Bone marrow (tissue), 2 donors: ENCODE data around the gene SNTB2.
A peak's percentile ranks its signal among the peaks of the same experiment; 100 is the strongest.
"Not testable (repeated sequence)": the region's sequence is repeated elsewhere in the genome, so short reads cannot be mapped to it uniquely, and the experiment has no call there.

Source experiments
- DNase-seq, 2 donors: peaks; one replicate each; lab custom pipeline; 2025; lab: John Stamatoyannopoulos, UW

Gene SNTB2

DNA sequence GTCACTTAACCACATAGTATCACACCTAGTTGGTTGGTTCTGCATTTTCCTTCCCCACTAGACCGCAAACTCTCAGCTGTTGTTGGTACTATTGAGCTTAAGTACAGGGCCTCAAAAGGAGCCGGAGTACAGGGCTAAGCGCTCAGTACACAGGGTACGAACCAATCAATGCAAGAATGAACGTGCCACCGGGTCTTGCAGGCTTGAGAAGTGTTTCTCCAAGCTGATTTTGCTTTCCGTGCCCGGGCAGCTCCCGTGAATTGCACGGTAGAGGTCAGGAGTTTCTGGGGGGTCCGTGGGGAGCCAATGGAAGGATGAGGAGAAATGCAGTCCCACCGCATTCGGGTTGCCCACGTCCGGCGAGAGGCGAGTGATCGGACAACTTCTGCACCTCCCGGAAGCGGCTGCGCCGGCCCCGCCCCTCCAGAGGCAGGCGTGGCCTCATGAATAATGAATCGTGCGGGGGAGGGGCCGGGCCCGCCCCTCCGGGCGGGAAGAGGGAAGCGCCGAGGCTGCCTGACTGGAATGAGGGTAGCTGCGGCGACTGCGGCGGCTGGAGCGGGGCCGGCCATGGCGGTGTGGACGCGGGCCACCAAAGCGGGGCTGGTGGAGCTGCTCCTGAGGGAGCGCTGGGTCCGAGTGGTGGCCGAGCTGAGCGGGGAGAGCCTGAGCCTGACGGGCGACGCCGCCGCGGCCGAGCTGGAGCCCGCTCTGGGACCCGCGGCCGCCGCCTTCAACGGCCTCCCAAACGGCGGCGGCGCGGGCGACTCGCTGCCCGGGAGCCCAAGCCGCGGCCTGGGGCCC is at the start of gene SNTB2:
TSS of gene SNTB2 (plus strand) at position 523 of the 804 bp plus-strand sequence. CDS start at position 526, 3 bp downstream.
- DNase-seq: peak; percentile 55 to 65

DNA sequence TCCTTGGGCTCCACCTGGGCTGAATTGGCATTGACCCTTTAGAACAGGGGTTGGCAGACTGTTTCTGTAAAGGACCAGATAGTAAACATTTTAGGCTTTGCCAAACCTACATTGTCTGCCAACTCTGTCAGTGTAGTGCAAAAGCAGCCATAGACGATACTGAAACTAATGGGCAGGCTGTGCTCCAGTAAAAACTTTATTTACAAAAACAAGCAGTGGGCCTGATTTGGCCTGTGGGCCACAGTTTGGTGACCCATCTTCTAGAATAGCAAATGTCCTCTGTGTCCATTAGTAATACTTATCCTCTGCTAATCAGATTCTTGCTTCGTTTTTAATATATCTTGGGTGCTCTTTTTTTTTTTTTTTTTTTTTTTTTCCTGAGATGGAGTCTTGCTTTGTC is 48.4 kb upstream of the SNTB2 start:
- DNase-seq: no peak

DNA sequence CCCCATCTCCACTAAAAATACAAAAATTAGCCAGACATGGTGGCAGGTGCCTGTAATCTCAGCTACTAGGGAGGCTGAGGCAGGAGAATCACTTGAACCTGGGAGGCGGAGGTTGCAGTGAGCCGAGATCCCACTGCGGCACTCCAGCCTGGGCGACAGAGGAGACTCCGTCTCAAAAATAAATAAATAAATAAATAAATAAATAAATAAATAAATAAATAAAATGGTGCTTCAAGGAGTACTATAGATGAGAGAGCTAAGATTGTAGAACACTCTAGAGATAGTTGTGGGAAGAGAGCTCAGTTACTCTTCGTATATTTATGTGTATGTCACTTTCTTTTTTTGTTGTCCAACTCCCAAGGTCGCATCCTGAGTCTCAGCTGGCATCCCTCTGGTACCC is 47.5 kb upstream of the SNTB2 start:
- DNase-seq: not testable (repeated sequence)

DNA sequence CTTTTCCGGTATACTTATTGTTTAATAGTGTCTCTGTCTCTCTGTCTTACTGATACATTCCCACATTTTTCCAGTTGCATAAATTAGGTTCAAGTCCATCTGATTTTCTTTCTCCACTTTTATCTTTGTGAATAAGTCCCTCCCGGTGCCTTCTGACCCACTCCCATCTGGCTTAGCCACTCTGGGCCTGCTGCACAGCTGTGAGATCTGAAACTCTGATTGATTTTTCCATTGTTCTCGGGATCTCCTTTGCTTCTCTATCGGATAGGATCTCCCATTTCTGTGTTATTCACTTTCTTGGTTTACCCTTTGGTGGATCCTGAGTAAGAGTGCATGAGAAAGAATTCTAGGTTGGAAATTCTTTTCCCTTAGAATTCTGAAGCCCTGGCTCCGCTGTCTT is 46.0 kb upstream of the SNTB2 start:
- DNase-seq: no peak

DNA sequence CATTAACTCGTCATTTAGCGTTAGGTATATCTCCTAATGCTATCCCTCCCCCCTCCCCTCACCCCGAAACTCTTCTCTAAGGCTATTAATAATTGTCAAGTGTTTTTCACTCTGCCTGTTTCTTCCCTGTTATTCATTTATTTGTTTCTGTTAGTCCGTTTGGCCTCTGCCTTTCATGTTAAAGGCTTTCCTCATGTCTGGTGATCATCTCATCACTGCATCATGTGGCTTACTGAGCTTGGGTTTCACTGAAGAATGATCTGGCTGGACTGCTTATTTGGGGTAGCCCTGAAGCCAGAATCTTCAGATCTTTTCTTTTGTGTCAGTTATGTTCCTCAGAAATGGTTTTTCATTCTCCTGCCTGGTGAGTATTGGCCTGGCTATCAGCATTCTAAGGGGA is 45.0 kb upstream of the SNTB2 start:
- no peak for DNase-seq

DNA sequence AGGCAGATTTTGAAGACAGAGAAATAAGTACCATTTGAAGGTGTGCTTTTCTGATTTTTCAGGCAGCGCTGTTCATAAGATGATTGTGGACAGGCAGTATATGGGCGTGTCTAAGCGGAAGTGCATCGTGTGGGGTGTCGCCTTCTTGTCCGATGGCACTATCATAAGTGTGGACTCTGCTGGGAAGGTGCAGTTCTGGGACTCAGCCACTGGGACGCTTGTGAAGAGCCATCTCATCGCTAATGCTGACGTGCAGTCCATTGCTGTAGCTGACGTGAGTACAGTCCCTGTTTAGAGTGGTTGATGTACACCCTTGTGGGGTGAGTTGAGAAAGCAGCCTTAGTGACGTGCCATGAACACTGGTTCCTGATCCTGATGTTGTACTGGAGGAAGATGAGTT is 43.8 kb upstream of the SNTB2 start:
- no peak for DNase-seq

DNA sequence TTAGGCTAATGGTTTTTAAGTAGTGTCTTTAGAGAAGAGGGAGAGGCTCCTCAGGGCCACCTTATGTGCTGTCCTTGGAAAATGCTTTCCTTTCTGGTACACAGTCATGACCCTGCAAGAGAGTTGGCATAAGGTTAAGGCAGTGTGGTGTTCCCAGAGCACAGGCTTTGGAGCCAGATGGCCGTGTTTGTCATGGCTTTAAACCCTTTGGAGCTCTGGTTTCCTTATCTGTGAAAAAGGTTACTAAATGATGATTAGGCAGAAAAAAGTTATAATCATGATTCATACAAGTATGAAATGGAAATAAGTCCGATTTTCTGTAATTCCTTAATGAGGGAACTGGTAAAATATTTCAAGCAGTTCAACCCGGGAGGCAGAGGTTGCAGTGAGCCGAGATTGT is 41.3 kb upstream of the SNTB2 start:
- DNase-seq: no peak

DNA sequence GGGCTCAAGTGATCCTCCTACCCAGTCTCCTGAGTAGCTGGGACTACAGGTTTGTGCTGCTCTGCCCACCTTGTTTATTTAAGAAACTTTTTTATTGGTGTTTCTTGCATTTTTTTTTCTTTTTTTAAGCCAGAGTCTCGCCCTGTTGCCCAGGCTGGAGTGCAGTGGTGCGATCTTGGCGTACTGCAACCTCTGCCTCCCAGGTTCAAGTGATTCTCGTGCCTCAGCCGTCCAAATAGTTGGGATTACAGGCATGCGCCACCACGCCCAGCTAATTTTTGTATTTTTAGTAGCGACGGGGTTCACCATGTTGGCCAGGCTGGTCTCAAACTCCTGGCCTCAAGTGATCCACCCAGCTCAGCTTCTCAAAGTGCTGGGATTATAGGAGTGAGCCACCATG is 37.3 kb upstream of the SNTB2 start:
- DNase-seq: not testable (repeated sequence)

DNA sequence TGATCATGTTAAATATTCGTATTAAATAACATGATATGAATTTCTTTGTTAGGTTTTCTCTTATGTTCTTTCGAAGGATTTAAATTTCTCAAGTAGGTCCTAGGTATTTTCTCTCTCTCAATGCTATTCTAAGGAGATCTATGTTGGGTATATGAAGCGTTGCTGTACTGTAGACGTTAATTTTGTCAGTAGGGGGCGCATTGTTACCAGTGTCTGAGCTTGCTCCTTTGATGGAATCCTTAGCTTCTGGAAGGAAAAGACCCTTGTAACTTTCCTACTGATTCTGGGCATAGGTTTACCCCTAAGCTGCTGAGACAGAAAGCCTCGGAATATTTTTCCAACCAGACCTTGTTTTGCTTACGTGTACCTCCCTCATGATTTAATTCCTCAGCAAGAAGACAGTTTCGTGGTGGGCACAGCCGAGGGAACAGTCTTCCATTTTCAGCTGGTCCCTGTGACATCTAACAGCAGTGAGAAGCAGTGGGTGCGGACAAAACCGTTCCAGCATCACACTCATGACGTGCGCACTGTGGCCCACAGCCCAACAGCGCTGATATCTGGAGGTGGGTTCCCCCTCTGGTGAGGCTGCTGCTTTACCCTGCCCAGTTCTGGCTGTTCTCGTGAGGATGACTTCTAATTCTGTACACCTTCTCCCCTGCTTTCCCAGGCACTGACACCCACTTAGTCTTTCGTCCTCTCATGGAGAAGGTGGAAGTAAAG is 36.7 kb upstream of the SNTB2 start:
- DNase-seq: peak in 1 of 2 donors; percentile 72

DNA sequence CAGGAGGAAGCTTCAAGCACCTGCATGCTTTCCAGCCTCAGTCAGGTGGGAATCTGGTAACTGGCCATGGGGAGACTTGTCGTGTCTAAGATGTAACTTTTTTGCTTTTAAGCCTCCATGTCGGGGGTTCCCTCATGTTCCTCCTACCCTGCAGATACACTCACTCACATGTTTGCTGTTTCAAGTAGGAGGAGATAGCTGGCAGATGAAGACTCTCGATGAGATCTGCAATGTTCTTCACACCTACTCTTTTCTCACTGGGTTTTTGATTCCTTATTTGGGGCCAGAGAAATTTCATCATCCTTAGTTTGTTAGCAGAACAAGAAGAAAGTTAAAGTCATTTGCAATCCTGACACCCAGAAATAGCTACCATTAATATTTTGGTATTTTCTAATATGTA is 29.8 kb upstream of the SNTB2 start:
- DNase-seq: no peak

DNA sequence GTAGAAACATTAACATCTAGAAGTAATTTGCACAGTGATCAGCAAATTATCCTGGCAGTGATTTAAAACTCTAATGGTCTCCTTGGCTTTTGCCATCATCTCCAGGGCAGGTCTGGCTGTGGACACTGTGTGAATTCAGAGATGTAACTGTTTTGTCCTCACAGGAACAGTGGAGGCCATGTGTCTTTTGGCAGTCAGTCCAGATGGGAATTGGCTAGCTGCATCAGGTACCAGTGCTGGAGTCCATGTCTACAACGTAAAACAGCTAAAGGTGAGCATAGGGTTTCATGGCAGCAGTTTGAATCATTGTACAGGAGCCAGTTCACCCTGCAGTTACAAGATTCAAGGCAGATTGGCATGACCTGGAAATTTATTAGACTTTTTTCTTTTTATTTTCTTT is 26.8 kb upstream of the SNTB2 start:
- no peak for DNase-seq

DNA sequence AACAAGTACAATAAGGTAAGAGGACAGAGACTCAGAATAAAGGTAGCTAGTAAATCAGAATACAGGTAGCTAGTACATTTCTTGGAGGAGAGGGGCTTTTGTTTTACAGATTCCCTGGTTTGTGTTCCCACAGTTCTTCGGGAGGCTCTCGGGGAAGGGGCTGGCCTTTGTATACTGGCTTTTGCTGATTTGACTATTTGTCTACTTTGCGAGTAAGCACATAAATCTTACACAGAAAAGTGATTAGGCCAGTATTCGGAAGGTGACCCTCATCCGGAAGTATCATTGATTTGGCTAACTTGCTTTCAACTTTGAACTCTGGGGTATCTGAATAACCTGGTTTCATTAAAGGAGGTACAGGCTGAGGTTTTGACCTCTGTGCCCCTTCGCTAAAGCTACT is 21.4 kb upstream of the SNTB2 start:
- no peak for DNase-seq

DNA sequence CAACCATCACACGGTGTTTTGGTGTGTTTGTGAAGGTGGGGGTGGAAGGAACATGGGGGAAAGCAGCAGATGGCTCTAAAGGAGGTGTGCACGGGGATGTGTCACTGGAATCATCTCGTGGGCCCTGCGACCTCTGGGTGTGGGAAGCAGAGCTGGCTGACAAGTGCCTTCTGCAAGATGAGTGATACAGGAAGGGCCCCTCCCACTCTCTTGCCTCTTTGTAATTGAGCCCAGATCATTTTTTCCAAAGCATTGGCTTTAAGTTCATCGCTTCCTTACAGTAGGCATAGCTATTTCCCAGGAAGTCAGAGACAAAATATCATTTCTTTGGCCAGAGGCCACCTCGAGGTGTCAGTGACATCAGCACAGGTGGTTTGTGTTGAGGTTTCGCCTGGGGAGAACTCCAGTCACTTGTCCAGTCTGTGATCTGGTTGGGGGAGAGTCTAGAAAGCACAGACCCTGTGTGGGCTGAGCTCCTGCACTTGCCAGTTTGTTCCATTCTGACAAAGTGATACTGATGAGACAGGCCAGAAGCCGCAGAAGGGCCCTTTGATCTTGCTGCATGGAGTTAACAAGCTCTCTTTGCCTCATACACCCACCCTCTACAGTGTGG is 20.6 kb upstream of the SNTB2 start:
- DNase-seq: no peak

DNA sequence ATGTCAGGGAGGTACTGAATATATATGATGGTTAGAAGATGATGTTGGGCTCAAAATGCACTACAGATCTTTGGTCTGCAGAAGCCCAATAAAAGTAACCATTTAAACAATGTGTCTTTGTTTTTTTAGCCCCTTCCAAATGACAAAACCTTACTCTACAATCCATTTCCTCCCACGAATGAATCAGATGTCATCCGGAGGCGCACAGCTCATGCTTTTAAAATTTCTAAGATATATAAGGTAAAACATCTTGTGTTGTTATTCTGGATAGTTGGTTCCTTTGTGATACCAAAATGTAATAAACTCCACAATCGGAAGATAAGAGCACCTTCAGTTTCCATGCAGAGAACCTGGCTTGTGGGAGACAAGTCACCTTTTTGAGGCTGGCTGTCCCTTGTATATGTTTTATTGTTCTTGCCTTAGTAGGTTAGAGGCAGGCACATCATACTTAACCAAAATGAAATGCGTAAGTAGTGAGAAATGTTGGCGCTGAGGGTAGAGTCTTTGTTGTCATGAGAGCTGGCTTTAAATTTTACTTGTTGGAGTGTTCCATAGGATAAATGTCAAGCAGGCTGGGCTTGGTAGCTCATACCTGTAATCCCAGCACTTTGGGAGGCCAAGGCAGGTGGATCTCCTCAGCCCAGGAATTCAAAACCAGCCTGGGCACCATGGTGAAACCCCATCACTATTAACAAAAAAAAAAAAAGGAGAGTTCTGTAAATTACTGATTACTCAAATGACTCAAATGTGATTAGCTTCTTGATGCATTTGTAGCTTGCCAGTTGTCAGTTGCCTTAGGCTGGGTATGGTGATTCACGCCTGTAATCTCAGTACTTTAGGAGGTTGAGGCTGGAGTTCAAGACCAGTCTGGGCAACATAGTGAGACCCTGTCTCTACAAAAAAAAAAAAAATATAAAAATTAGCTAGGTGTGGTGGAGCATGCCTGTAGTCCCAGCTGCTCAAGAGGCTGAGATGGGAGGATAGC is 19.7 kb upstream of the SNTB2 start:
- no peak for DNase-seq

DNA sequence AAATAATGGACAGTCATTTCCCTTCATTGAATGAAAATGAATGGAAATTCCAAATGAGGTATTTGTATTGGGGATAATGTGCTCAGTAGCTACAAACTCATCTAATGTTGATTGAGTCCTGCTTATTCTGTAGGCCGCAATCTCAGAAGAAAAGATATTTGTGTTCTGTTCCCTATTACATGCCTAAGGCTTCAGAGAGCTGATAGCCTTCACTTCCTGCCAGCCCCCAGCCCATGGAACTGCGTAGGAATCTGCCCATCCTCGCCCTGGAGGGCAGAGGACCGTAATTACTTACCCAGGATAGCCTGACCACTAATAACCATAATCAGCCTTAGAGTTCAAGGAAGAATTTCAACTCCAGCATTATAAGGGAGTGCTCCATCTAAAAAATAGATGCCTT is 17.9 kb upstream of the SNTB2 start:
- DNase-seq: no peak

DNA sequence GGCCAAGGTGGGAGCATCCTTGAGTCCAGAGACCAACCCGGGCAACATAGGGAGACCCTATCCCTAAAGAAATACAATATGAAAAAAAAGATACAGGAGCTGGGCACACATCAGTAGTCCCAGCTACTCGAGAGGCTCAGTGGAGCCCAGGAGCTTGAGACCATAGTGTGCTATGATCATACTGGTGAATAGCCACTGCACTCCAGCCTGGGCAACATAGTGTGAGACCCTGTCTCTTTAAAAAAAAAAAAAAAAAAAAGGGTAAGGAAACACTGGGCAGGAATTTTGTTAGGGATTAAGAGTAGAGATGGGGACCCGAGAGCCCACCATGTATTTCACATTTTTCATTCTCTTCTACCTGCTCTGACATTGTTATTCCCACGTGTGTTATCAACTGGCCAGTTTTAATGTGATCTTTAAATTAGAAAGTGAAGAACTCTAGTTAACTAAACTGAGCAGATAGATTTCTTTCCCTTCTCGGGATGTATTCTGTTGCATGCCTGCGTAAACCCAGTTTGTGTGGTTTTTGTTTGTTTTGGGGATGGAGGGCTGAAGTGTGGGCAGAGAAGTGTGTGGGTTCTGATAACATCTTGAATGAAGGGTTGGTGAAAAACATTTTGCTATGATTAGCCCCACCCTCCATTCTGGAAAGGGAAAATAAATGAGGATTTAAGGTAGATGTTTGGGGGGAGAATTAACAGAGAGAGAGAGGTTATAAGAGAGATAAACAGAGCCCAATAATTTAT is 17.2 kb upstream of the SNTB2 start:
- no peak for DNase-seq

DNA sequence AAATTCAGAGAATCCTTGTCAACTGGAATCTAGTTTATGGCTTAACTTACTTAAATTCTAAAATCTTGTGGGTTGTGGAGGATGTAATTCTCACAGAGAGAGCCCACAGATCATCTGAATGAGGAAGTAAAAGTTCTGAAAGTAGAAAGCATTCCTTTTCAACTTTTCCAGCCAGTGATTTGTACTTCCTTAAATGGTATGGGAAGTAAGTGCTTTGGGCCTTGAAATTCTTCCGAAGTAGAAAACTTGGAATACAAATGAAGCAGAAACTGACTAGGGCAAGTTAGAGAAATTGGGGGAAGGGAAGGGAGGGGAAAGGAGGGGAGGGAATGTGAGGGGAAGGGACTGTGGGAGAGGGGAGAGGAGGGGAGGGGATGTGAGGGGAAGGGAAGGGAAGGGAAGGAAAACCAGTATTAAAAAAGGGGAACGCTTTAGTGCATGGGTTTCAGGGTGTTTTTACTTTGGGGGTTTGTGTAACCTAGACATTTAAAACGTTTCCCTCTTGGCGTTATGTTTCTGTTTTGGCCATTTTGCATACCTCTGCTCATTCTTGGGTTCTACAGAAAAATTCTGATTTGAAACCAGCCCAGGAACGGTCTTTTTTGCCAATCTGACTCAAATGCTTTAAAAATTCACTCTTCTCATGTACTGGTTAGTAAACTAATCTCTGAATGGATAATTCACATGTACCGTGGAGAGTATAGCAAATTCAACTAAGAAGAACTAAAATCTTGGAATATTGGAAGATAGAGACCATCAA is 15.5 kb upstream of the SNTB2 start:
- no peak for DNase-seq

DNA sequence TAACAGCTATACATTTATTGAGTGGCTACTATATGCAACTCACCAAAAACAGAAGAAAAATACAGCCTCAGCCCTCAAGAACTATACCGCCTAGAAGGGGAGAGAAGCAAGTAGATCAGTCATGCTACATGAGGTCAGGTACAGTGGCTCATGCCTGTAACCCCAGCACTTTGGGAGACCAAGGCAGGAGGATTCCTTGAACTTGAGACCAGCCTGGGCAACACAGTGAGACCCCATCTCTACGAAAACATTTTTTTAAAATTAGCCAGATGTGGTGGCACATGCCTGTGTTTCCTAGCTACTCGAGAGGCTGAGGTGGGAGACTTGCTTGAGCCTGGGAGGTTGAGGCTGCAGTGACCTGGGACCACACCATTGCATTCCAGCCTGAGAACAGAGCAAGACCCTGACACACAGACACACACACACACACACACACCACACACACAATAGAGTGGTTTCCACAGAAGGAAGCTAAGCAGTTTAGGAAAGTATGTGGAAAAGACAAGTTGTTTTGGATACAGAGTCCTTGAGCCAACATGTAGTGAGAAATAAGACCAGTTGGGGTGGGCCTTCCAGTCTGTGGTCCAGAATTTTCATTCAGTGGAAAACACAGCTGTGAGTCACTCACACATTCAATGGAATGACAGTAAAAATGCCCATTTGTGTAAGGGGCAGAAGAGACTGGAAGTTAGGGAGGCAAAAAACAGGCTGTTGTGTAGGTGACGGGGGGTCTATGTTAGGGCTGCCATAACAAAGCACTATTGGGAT is 10.7 kb upstream of the SNTB2 start:
- no peak for DNase-seq

DNA sequence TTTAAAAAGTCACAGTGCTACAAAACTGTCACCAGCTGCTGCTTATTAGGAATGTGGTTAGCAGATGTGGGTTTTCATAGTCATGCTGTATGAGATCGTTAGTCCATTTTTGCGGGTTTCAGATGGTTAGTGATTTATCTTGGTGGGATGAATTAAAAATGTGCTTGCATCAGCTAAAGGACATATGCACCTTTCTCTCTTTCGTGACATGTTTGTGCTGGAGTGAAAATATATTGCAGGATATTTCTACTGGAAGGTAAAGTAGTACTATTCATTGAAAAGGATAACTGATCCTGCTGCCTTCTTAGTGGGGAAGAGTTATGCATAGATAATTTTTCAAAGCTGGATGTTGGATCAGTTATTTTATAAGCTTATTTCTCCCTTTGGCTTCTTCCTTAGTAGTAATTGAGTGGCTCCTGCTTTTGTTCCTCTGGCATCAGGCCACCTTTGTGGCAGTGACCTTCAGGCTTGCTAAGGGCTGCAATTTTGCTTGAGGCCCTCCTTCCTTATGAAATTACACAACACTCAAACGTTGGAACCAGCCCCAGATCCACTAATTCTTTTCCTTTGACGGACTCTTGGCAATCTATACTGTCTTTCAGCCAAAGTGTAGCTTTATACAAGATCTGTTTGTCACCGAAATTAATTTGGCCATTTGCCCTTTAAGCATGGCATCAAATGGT is 7.5 kb upstream of the SNTB2 start:
- DNase-seq: no peak
